GM12878 (cell line): Measurements from ENCODE around the gene POLD1. TPM values are rescaled to one million over a fixed set of nuclear protein-coding genes. Genes with fewer than 3 reads are reported as not detected.

Experiments
- ATAC-seq: fragments of 200-7000 bp; cut with Tn5 transposase; 3 replicates; pipeline ENCODE4 v1.9.1; 2020; ENCODE audit warnings: mild to moderate bottlenecking, moderate library complexity
- BruUV-seq: library from RNA; stranded (reverse); fragments of 400-500 nt; replicated peaks from 2 replicates; lab custom pipeline; 2021; lab: Mats Ljungman, UMichigan
- CTCF ChIA-PET: fragments of 300-600 bp; sonication (Branson Sonifier 250); formaldehyde crosslinking; extraction: SDS; loops from one replicate; lab custom pipeline; 2021; ENCODE audit warnings: inconsistent platforms; lab: Yijun Ruan, JAX
- POLR2A ChIA-PET: fragments of 350-600 bp; formaldehyde crosslinking; extraction: SDS; loops from one replicate; lab custom pipeline; 2021; ENCODE audit warnings: inconsistent platforms; lab: Charles Lee
- RAD21 ChIA-PET: fragments of 300-600 bp; sonication (Branson Sonifier 250); formaldehyde crosslinking; loops from one replicate; lab custom pipeline; 2023; ENCODE audit warnings: antibody characterized with exemption; ENCODE audit not compliant: unreplicated experiment; lab: Charles Lee
- SMC1A ChIA-PET: fragments of 300-600 bp; sonication (Branson Sonifier 250); formaldehyde crosslinking; loops from one replicate; lab custom pipeline; 2023; ENCODE audit not compliant: unreplicated experiment, uncharacterized antibody; lab: Charles Lee
- DNase-seq: peaks from one replicate; pipeline ENCODE4 v3.0.0-alpha.2; 2011; ENCODE audit warnings: low read depth, low spot score
- FAIRE-seq: peaks from 3 replicates; lab custom pipeline; 2011; peaks lifted over from hg19 to GRCh38; lab: Jason Lieb, UNC
- H2AFZ ChIP-seq: 2 replicates; pipeline ENCODE4 v1.6.0; 2011; ENCODE audit warnings: low read depth, low read length, control low read depth; ENCODE audit not compliant: control insufficient read depth
- H3K27ac ChIP-seq: 2 replicates; pipeline ENCODE4 v1.5.1; 2011; ENCODE audit warnings: control low read depth; ENCODE audit not compliant: control insufficient read depth, insufficient read depth
- H3K27me3 ChIP-seq, 2 experiments: replicated peaks in 1 of 2; 2 replicates each; pipeline versions ENCODE4 v1.6.0 to v1.6.1; 2011; ENCODE audit warnings: low read length in 1 of 2; ENCODE audit not compliant: control insufficient read depth in 2 of 2, insufficient read depth in 2 of 2
- H3K36me3 ChIP-seq, 2 experiments: 2 replicates each; pipeline ENCODE4 v1.5.1; 2011; ENCODE audit warnings: low read length in 1 of 2; ENCODE audit not compliant: control insufficient read depth in 2 of 2, insufficient read depth in 2 of 2
- H3K4me1 ChIP-seq: 2 replicates; pipeline ENCODE4 v1.6.1; 2011; ENCODE audit warnings: mild to moderate bottlenecking, low read length, moderate library complexity, mixed read lengths; ENCODE audit not compliant: control insufficient read depth, insufficient read depth
- H3K4me2 ChIP-seq: 2 replicates; pipeline ENCODE4 v1.6.0; 2011; ENCODE audit warnings: control low read depth; ENCODE audit not compliant: control insufficient read depth, insufficient read depth
- H3K4me3 ChIP-seq: fragments of 200-600 bp; sonication (generic); 2 replicates; pipeline ENCODE4 v1.5.1; 2016
- H3K79me2 ChIP-seq: 2 replicates; pipeline ENCODE4 v1.6.0; 2011; ENCODE audit warnings: low read length; ENCODE audit not compliant: control insufficient read depth, insufficient read depth
- H3K9ac ChIP-seq: 2 replicates; pipeline ENCODE4 v1.8.0; 2011; ENCODE audit warnings: low read length, control low read depth, mixed read lengths; ENCODE audit not compliant: control insufficient read depth, insufficient read depth
- H3K9me3 ChIP-seq: replicated peaks from 3 replicates; pipeline ENCODE4 v1.5.1; 2011; ENCODE audit warnings: mild to moderate bottlenecking, low read length; ENCODE audit not compliant: control insufficient read depth, insufficient read depth
- H4K20me1 ChIP-seq: 2 replicates; pipeline ENCODE4 v1.6.0; 2011; ENCODE audit not compliant: control insufficient read depth, insufficient read depth
- BRCA1 ChIP-seq: IDR thresholded peaks from 2 replicates; pipeline ENCODE4 v1.6.1; 2011; ENCODE audit warnings: low read depth, low read length, improper control_type of control experiment
- ETV6 ChIP-seq, 2 experiments: fragments of 450-650 bp in 1 of 2; IDR thresholded peaks in 1 of 2; conservative IDR thresholded peaks in 1 of 2; 2 replicates each; pipeline ENCODE4 v1.6.1; 2014; ENCODE audit warnings: antibody characterized with exemption in 1 of 2, borderline replicate concordance in 1 of 2, low read depth in 1 of 2, mild to moderate bottlenecking in 1 of 2, moderate library complexity in 1 of 2
- FOXK2 ChIP-seq: fragments of 450-650 bp; IDR thresholded peaks from 2 replicates; pipeline ENCODE4 v1.6.1; 2017; ENCODE audit warnings: mild to moderate bottlenecking, moderate library complexity
- HDAC2 ChIP-seq: fragments of 200-600 bp; sonication (generic); IDR thresholded peaks from 2 replicates; pipeline ENCODE4 v1.6.1; 2017
- HDGF ChIP-seq: fragments of 450-650 bp; IDR thresholded peaks from 2 replicates; pipeline ENCODE4 v1.6.1; 2016; ENCODE audit warnings: antibody characterized with exemption
- KLF5 ChIP-seq: fragments of 450-650 bp; IDR thresholded peaks from 2 replicates; pipeline ENCODE4 v1.6.1; 2014; ENCODE audit warnings: mild to moderate bottlenecking; ENCODE audit not compliant: partially characterized antibody
- MTA2 ChIP-seq: fragments of 450-650 bp; IDR thresholded peaks from 2 replicates; pipeline ENCODE4 v1.6.1; 2016; ENCODE audit warnings: low read depth, mild to moderate bottlenecking, moderate library complexity
- MTA3 ChIP-seq: IDR thresholded peaks from 2 replicates; pipeline ENCODE4 v1.6.1; 2012; ENCODE audit warnings: low read length, inconsistent platforms, borderline replicate concordance
- NR2C1 ChIP-seq: fragments of 450-650 bp; IDR thresholded peaks from 2 replicates; pipeline ENCODE4 v1.6.1; 2017; ENCODE audit warnings: antibody characterized with exemption, mild to moderate bottlenecking, moderate library complexity
- NRF1 ChIP-seq: conservative IDR thresholded peaks from 2 replicates; pipeline ENCODE4 v1.6.1; 2011; ENCODE audit warnings: mild to moderate bottlenecking, low read depth, low read length, improper control_type of control experiment
- RFX5 ChIP-seq: IDR thresholded peaks from 2 replicates; pipeline ENCODE4 v1.6.1; 2011; ENCODE audit warnings: low read depth, low read length, improper control_type of control experiment
- SIN3A ChIP-seq: IDR thresholded peaks from 2 replicates; pipeline ENCODE4 v1.6.1; 2012; ENCODE audit warnings: low read depth, low read length, improper control_type of control experiment
- SMARCA5 ChIP-seq: fragments of 450-650 bp; IDR thresholded peaks from 2 replicates; pipeline ENCODE4 v1.6.1; 2017; ENCODE audit warnings: mild to moderate bottlenecking
- TBL1XR1 ChIP-seq: IDR thresholded peaks from 2 replicates; pipeline ENCODE4 v1.6.1; 2012; ENCODE audit warnings: low read depth, low read length, improper control_type of control experiment
- TCF12 ChIP-seq: IDR thresholded peaks from 2 replicates; pipeline ENCODE4 v1.6.1; 2011; ENCODE audit warnings: low read depth, mild to moderate bottlenecking, low read length
- ZNF207 ChIP-seq: fragments of 450-650 bp; IDR thresholded peaks from 2 replicates; pipeline ENCODE4 v1.6.1; 2014; ENCODE audit warnings: antibody characterized with exemption, mild to moderate bottlenecking, borderline replicate concordance
- WGBS: methylation state at CpG from one replicate; pipeline ENCODE4 v1.1.6; 2016; ENCODE audit warnings: low lambda C conversion rate; ENCODE audit not compliant: insufficient replicate concordance, insufficient coverage; ENCODE audit errors: missing lambda C conversion rate; 5-methylcytosine and 5-hydroxymethylcytosine counted together
- in situ Hi-C: fragments of 300-500 bp; cut with MboI; formaldehyde crosslinking; loops from 9 replicates; pipeline ENCODE4 v1.14.3; 2018; ENCODE audit warnings: mixed read lengths
- intact Hi-C: fragments of 100-400 bp; cut with micrococcal nuclease; formaldehyde crosslinking; loops from one replicate; pipeline ENCODE4 v1.14.2; 2022; ENCODE audit not compliant: unreplicated experiment
- polyA plus RNA-seq, 11 experiments: library from polyadenylated mRNA; depleted of rRNA in 4 of 11; unstranded in 6 of 11; stranded (reverse) in 5 of 11; fragments of >200 nt; fragmentation: Nextera tagmentation in 4 of 11; fragmentation: Illumina TruSeq in 1 of 11; extraction: Ambion mirVana in 4 of 11; extraction: Trizol in 1 of 11; gene quantifications; 1 replicate in 1 of 11; 2 replicates in 10 of 11; pipeline versions ENCODE4 v1.2.1 to v1.2.3, GENCODE V29; 2011 to 2016; ENCODE audit warnings: inconsistent platforms in 2 of 11, missing spikeins in 2 of 11, low read depth in 1 of 11
- total RNA-seq, 4 experiments: library from RNA; depleted of rRNA in 3 of 4; stranded (reverse); fragments of >200 nt in 3 of 4; fragmentation: Illumina TruSeq in 1 of 4; extraction: Trizol in 1 of 4; gene quantifications; 2 replicates each; pipeline versions ENCODE4 v1.2.1 to v1.2.3, GENCODE V29; 2013 to 2021
- TF ChIP-seq, protein P1 (sequence below): IDR thresholded peaks from 2 replicates; pipeline ENCODE4 v1.6.1; 2011; ENCODE audit warnings: low read depth, low read length, improper control_type of control experiment, borderline replicate concordance
- TF ChIP-seq, protein P2 (sequence below): fragments of 450-650 bp; IDR thresholded peaks from 2 replicates; pipeline ENCODE4 v1.6.1; 2017; ENCODE audit warnings: mild to moderate bottlenecking, moderate library complexity

The POLD1 gene
- total and polyA plus RNA-seq, 10 of the 15 experiments (the other 5 are each of a cell fraction or from before 2014, with no cell fraction given), result 0.76 to 165 (median 63.4) TPM

DNA sequence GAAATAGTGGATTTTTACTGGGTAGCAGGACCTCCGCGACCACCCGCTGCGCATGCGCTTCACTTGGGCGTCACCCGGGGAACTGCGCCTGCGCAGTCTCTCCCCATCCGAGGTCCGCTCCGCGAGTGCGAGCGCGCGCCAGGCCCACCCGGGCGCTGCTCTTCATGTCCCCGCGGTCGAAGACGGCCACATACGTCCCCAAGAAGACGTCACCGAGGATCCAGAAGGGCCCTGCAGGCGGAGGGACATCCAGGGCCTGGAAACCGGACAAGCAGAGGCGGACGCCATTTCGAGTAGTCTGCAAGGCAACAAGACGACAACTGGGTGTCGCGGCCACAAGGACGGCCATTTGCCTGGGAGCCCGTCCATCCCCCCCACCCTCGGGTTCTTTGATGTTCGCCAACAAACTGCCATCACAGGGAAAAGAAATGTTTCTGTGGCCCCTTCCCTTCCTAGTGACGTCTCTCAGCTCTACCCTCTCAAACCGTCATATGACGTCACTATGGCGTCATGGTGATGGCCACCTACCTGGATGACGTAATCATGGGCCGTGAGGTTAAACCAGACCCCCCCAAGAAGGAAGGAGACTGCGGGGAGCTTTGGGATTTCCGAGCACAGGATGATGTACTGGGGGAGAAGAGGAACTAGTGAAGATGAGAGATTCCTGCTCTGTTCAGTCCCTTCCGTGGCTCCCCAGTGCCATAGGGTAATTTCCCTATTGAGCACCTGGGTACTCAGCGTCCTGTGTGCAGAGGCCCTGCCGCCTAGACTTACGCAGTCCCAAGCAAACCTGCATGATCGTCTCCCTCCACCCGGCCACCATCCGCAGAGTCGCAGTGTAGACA, 25.4 kb upstream of the POLD1 start:
- 12% methylated on average over 51 of the region's 54 CpGs for WGBS
- in situ Hi-C loops (loop anchor here (5.0 to 10.0 kb wide), 2 partner anchors 429 to 536 kb away; no protein-coding TSS in a partner anchor), intact Hi-C loops (loop anchor here (5.0 to 10.0 kb wide), 3 partner anchors 176 to 536 kb away; no protein-coding TSS in a partner anchor)
- ChIA-PET SMC1A (interaction anchor here (1.6 to 3.8 kb wide), 7 partner anchors 9 to 103 kb away, joined by 6 to 68 read pairs (median 16); partner anchors contain the start of genes KCNC3 and NAPSA), RAD21 (interaction anchor here (1.2 to 3.7 kb wide), 7 partner anchors 8 to 103 kb away, joined by 4 to 72 read pairs (median 18); partner anchors contain the start of genes NAPSA and NR1H2), POLR2A (interaction anchor here (0.5 to 3.0 kb wide), 9 partner anchors 8 to 460 kb away, joined by 3 to 18 read pairs (median 7); partner anchors contain the start of genes NAPSA and SPIB), CTCF (interaction anchor here (0.6 to 6.2 kb wide), 9 partner anchors 9 to 103 kb away, joined by 3 to 120 read pairs (median 15); partner anchors contain the start of genes NAPSA, NR1H2 and SPIB)
- Histone ChIP-seq H3K9me3 (peaks cover 2% of the 10 kb centered on the region; the same call in 2 of the 3 replicates), H3K9ac (peak overlapping the region; percentile 23; the same call in 1 of the 2 replicates), H3K4me1 (peaks cover 51% of the 10 kb centered on the region), H3K4me2 (peak overlapping the region; percentile 100), H3K27me3 (no peaks in the 10 kb centered on the region), H2AFZ (peak overlapping the region; percentile 81), H3K36me3 (no peaks in the 10 kb centered on the region), H3K4me3 (peak overlapping the region; percentile 45; the same call in 1 of the 2 replicates), H3K79me2 (no peaks in the 10 kb centered on the region), H4K20me1 (no peaks in the 10 kb centered on the region), H3K27ac (peak overlapping the region; percentile 95)
- ATAC-seq, result peak; percentile 57
- TSS peak; percentile 87 for BruUV-seq
- peak; percentile 48 for DNase-seq
- FAIRE-seq, result no peak
- TF ChIP-seq SMARCA5 (0 out of 2 replicates have a peak, but pooled peaks have one; percentile 34), ETV6 (conservative IDR thresholded peaks at IDR 0.05 in 1 of 2, IDR thresholded peaks at IDR 0.05 in 1 of 2; ENCODE audit: borderline replicate concordance in 1 of 2, low read depth in 1 of 2) (no peak), FOXK2 (no peak), MTA3 (no peak), NRF1 (peak; percentile 83), RFX5 (0 out of 2 replicates have a peak, but pooled peaks have one; percentile 11), TCF12 (no peak), KLF5 (no peak), HDGF (no peak), TBL1XR1 (no peak), BRCA1 (no peak), NR2C1 (no peak), SIN3A (no peak; the same call in 1 of the 2 replicates), MTA2 (no peak; the same call in 1 of the 2 replicates), ZNF207 (no peak), HDAC2 (no peak)
- TF ChIP-seq, protein P1, sequence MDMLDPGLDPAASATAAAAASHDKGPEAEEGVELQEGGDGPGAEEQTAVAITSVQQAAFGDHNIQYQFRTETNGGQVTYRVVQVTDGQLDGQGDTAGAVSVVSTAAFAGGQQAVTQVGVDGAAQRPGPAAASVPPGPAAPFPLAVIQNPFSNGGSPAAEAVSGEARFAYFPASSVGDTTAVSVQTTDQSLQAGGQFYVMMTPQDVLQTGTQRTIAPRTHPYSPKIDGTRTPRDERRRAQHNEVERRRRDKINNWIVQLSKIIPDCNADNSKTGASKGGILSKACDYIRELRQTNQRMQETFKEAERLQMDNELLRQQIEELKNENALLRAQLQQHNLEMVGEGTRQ, result no peak
- TF ChIP-seq, protein P2, sequence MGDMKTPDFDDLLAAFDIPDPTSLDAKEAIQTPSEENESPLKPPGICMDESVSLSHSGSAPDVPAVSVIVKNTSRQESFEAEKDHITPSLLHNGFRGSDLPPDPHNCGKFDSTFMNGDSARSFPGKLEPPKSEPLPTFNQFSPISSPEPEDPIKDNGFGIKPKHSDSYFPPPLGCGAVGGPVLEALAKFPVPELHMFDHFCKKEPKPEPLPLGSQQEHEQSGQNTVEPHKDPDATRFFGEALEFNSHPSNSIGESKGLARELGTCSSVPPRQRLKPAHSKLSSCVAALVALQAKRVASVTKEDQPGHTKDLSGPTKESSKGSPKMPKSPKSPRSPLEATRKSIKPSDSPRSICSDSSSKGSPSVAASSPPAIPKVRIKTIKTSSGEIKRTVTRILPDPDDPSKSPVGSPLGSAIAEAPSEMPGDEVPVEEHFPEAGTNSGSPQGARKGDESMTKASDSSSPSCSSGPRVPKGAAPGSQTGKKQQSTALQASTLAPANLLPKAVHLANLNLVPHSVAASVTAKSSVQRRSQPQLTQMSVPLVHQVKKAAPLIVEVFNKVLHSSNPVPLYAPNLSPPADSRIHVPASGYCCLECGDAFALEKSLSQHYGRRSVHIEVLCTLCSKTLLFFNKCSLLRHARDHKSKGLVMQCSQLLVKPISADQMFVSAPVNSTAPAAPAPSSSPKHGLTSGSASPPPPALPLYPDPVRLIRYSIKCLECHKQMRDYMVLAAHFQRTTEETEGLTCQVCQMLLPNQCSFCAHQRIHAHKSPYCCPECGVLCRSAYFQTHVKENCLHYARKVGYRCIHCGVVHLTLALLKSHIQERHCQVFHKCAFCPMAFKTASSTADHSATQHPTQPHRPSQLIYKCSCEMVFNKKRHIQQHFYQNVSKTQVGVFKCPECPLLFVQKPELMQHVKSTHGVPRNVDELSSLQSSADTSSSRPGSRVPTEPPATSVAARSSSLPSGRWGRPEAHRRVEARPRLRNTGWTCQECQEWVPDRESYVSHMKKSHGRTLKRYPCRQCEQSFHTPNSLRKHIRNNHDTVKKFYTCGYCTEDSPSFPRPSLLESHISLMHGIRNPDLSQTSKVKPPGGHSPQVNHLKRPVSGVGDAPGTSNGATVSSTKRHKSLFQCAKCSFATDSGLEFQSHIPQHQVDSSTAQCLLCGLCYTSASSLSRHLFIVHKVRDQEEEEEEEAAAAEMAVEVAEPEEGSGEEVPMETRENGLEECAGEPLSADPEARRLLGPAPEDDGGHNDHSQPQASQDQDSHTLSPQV, result no peak
